IMR-90 (cell line): Measurements from ENCODE around the gene OVCA2. TPM values are rescaled to one million over a fixed set of nuclear protein-coding genes. Genes with fewer than 3 reads are reported as not detected.

ENCODE experiments used
- ATAC-seq: fragments of 200-7000 bp; cut with Tn5 transposase; 2 replicates; pipeline ENCODE4 v1.9.1; 2020; ENCODE audit warnings: low read depth, mild to moderate bottlenecking, moderate library complexity
- BruUV-seq: library from RNA; stranded (reverse); fragments of 400-500 nt; replicated peaks from 2 replicates; lab custom pipeline; 2021; lab: Mats Ljungman, UMichigan
- CTCF ChIA-PET: fragments of 300-600 bp; formaldehyde crosslinking; extraction: SDS; loops from one replicate; lab custom pipeline; 2021; ENCODE audit warnings: antibody characterized with exemption; lab: Yijun Ruan, JAX
- POLR2A ChIA-PET: fragments of 300-600 bp; sonication (Branson Sonifier 250); formaldehyde crosslinking; loops from one replicate; lab custom pipeline; 2022; ENCODE audit warnings: antibody characterized with exemption; ENCODE audit not compliant: unreplicated experiment; lab: Charles Lee
- DNase-seq: peaks from one replicate; pipeline ENCODE4 v3.0.0; 2013
- H2AFZ ChIP-seq: replicated peaks from 2 replicates; pipeline ENCODE3; 2013; ENCODE audit warnings: low read length, mild to moderate bottlenecking; ENCODE audit not compliant: poor library complexity
- H2AK5ac ChIP-seq: 2 replicates; pipeline ENCODE4 v1.6.1; 2013; ENCODE audit warnings: low read depth, low read length, inconsistent platforms
- H2AK9ac ChIP-seq: replicated peaks from 2 replicates; pipeline ENCODE3; 2013; ENCODE audit warnings: mild to moderate bottlenecking, low read depth, low read length, moderate library complexity; ENCODE audit not compliant: poor library complexity
- H2BK120ac ChIP-seq: 2 replicates; pipeline ENCODE4 v1.6.1; 2013; ENCODE audit warnings: low read depth, low read length, inconsistent platforms
- H2BK15ac ChIP-seq: 3 replicates; pipeline ENCODE4 v1.6.1; 2013; ENCODE audit warnings: low read depth, low read length, inconsistent platforms
- H2BK20ac ChIP-seq: 2 replicates; pipeline ENCODE4 v1.6.1; 2013; ENCODE audit warnings: low read depth, mild to moderate bottlenecking, inconsistent platforms, low read length, moderate library complexity
- H2BK5ac ChIP-seq: 2 replicates; pipeline ENCODE4 v1.6.1; 2013; ENCODE audit warnings: mild to moderate bottlenecking, low read depth, low read length, inconsistent platforms; ENCODE audit not compliant: poor library complexity, severe bottlenecking
- H3K14ac ChIP-seq: replicated peaks from 2 replicates; pipeline ENCODE4 v1.6.1; 2013; ENCODE audit warnings: low read depth, low read length, inconsistent platforms
- H3K18ac ChIP-seq: 2 replicates; pipeline ENCODE4 v1.6.1; 2013; ENCODE audit warnings: low read depth, low read length, control low read depth
- H3K23ac ChIP-seq: 2 replicates; pipeline ENCODE4 v1.6.1; 2013; ENCODE audit warnings: low read depth, low read length, inconsistent platforms
- H3K27ac ChIP-seq: 2 replicates; pipeline ENCODE4 v1.5.1; 2013; ENCODE audit warnings: mild to moderate bottlenecking, control low read depth, low read length; ENCODE audit not compliant: insufficient read depth
- H3K27me3 ChIP-seq: 2 replicates; pipeline ENCODE4 v1.6.1; 2013; ENCODE audit warnings: low read length; ENCODE audit not compliant: control insufficient read depth, insufficient read depth
- H3K36me3 ChIP-seq: 2 replicates; pipeline ENCODE4 v1.6.1; 2013; ENCODE audit warnings: low read length, mixed read lengths; ENCODE audit not compliant: control insufficient read depth, insufficient read depth
- H3K4ac ChIP-seq: 2 replicates; pipeline ENCODE4 v1.6.1; 2013; ENCODE audit warnings: low read depth, low read length, inconsistent platforms
- H3K4me1 ChIP-seq: 2 replicates; pipeline ENCODE4 v1.6.1; 2013; ENCODE audit warnings: low read length, mixed read lengths; ENCODE audit not compliant: control insufficient read depth, insufficient read depth
- H3K4me2 ChIP-seq: 2 replicates; pipeline ENCODE4 v1.6.1; 2013; ENCODE audit warnings: low read depth, mild to moderate bottlenecking, control low read depth, low read length, moderate library complexity
- H3K4me3 ChIP-seq: 2 replicates; pipeline ENCODE4 v1.5.1; 2013; ENCODE audit warnings: low read depth, mild to moderate bottlenecking, control low read depth, low read length, moderate library complexity; ENCODE audit not compliant: insufficient read depth
- H3K56ac ChIP-seq: 2 replicates; pipeline ENCODE4 v1.6.1; 2013; ENCODE audit warnings: low read length, inconsistent platforms; ENCODE audit not compliant: insufficient read depth; ENCODE audit errors: extremely low read depth
- H3K79me1 ChIP-seq, 2 experiments: 2 replicates each; pipeline ENCODE4 v1.6.1; 2013; ENCODE audit warnings: low read length in 2 of 2, inconsistent platforms in 1 of 2, low read depth in 1 of 2
- H3K9ac ChIP-seq: 2 replicates; pipeline ENCODE4 v1.6.1; 2013; ENCODE audit warnings: low read depth, low read length, control low read depth
- H3K9me1 ChIP-seq: 2 replicates; pipeline ENCODE4 v1.6.1; 2013; ENCODE audit warnings: low read length, inconsistent platforms; ENCODE audit not compliant: insufficient read depth
- H3K9me3 ChIP-seq: 2 replicates; pipeline ENCODE4 v1.6.1; 2013; ENCODE audit warnings: low read length; ENCODE audit not compliant: control insufficient read depth, insufficient read depth
- H4K20me1 ChIP-seq: 2 replicates; pipeline ENCODE4 v1.6.1; 2013; ENCODE audit warnings: low read length, inconsistent platforms; ENCODE audit not compliant: insufficient read depth
- H4K5ac ChIP-seq: 2 replicates; pipeline ENCODE4 v1.6.1; 2013; ENCODE audit warnings: mild to moderate bottlenecking, low read depth, low read length, control low read depth
- H4K8ac ChIP-seq, 2 experiments: 2 replicates each; pipeline ENCODE4 v1.6.1; 2013; ENCODE audit warnings: low read depth in 2 of 2, low read length in 2 of 2, control low read depth in 1 of 2, inconsistent platforms in 1 of 2
- H4K91ac ChIP-seq: 2 replicates; pipeline ENCODE4 v1.6.1; 2013; ENCODE audit warnings: low read depth, low read length, inconsistent platforms; ENCODE audit not compliant: insufficient read depth
- BHLHE40 ChIP-seq: fragments of 150-350 bp; IDR thresholded peaks from 2 replicates; pipeline ENCODE4 v1.6.1; 2016; ENCODE audit warnings: mild to moderate bottlenecking, low read depth, low read length
- CEBPB ChIP-seq: IDR thresholded peaks from 2 replicates; pipeline ENCODE4 v1.6.1; 2012; ENCODE audit warnings: low read depth, low read length, improper control_type of control experiment
- CHD1 ChIP-seq: IDR thresholded peaks from 2 replicates; pipeline ENCODE4 v1.6.1; 2012; ENCODE audit warnings: low read depth, low read length, improper control_type of control experiment
- ELK1 ChIP-seq: fragments of 150-350 bp; IDR thresholded peaks from 2 replicates; pipeline ENCODE4 v1.6.1; 2016; ENCODE audit warnings: low read depth, mild to moderate bottlenecking, low read length, moderate library complexity, borderline replicate concordance
- FOS ChIP-seq: fragments of 150-350 bp; IDR thresholded peaks from 2 replicates; pipeline ENCODE4 v1.6.1; 2016; ENCODE audit warnings: low read depth, low read length
- MAZ ChIP-seq: IDR thresholded peaks from 2 replicates; pipeline ENCODE4 v1.6.1; 2012; ENCODE audit warnings: low read depth, mild to moderate bottlenecking, low read length, improper control_type of control experiment, moderate library complexity, borderline replicate concordance
- MXI1 ChIP-seq: IDR thresholded peaks from 2 replicates; pipeline ENCODE4 v1.6.1; 2012; ENCODE audit warnings: low read depth, mild to moderate bottlenecking, low read length, moderate library complexity, borderline replicate concordance
- POLR2A ChIP-seq: IDR thresholded peaks from 2 replicates; pipeline ENCODE4 v1.6.1; 2012; ENCODE audit warnings: mild to moderate bottlenecking, low read depth, low read length
- SMC3 ChIP-seq: fragments of 150-350 bp; IDR thresholded peaks from 2 replicates; pipeline ENCODE4 v1.6.1; 2016; ENCODE audit warnings: low read depth, mild to moderate bottlenecking, antibody characterized with exemption, low read length, moderate library complexity
- USF2 ChIP-seq: fragments of 150-350 bp; IDR thresholded peaks from 2 replicates; pipeline ENCODE4 v1.6.1; 2017; ENCODE audit warnings: mild to moderate bottlenecking, antibody characterized with exemption, low read length, low read depth
- WGBS, 2 experiments: methylation state at CpG; one replicate each; pipeline versions ENCODE4 v1.1.5 to v1.1.7; 2013; ENCODE audit warnings: missing lambda C conversion rate in 2 of 2; ENCODE audit not compliant: insufficient read length in 1 of 2; ENCODE audit errors: extremely low coverage in 2 of 2; 5-methylcytosine and 5-hydroxymethylcytosine counted together
- dilution Hi-C: fragments of 300-500 bp; cut with HindIII; formaldehyde crosslinking; loops from one replicate; pipeline ENCODE4 v1.14.3; 2018; ENCODE audit warnings: low sequenced_read_pairs; ENCODE audit not compliant: unreplicated experiment
- in situ Hi-C: fragments of 300-500 bp; cut with MboI; formaldehyde crosslinking; loops from 3 replicates; pipeline ENCODE4 v1.14.3; 2019; ENCODE audit warnings: low sequenced_read_pairs, inconsistent platforms, mixed read lengths
- intact Hi-C: fragments of 100-400 bp; cut with micrococcal nuclease; formaldehyde crosslinking; loops from 2 replicates; pipeline ENCODE4 v1.10.0; 2022
- polyA plus RNA-seq, 3 experiments: library from polyadenylated mRNA; depleted of rRNA; stranded (reverse); fragments of >200 nt; gene quantifications; 2 replicates each; pipeline ENCODE4 v1.2.3, GENCODE V29; 2012; ENCODE audit warnings: low replicate concordance in 1 of 3
- total RNA-seq: library from RNA; depleted of rRNA; stranded (reverse); fragments of >200 nt; gene quantifications from 2 replicates; pipeline ENCODE4 v1.2.3, GENCODE V29; 2012

OVCA2 gene
- total and polyA plus RNA-seq, 2 of the 4 experiments (the other 2 are of a cell fraction), result 38.7 to 46.9 TPM

- CTCF ChIA-PET, result interaction anchor here (0.6 kb wide), 1 partner anchor 237 kb away, joined by 3 read pairs; no protein-coding TSS in a partner anchor
- in situ Hi-C loops, result loop anchor here (25.0 kb wide), 1 partner anchor 337 kb away; the partner anchor contains the start of genes TLCD2 and WDR81
- WGBS, 2 experiments, result 0% methylated on average over 35 of the region's 104 CpGs; no CpG with 5 or more reads in 1 of the 2 experiments
Observed at GRCh38 chr17:2049333-2050299, 7.8 kb downstream of the OVCA2 start.

More at GRCh38 chr17:2049333-2050299, 7.8 kb downstream of the OVCA2 start:
- TF ChIP-seq BHLHE40, result no peak
- no peak for TF ChIP-seq ELK1
- TF ChIP-seq SMC3, result 0 out of 2 replicates have a peak, but pooled peaks have one; percentile 9
- peak; percentile 66; the same call in 1 of the 2 replicates for TF ChIP-seq CHD1
- peak; percentile 80; the same call in 1 of the 2 replicates for TF ChIP-seq MAZ
- peak; percentile 95 for TF ChIP-seq MXI1
- no peak for TF ChIP-seq FOS
- TF ChIP-seq CEBPB, result no peak
- peak; percentile 56 for TF ChIP-seq POLR2A
- peak; percentile 85 for TF ChIP-seq USF2
- Histone ChIP-seq H2BK5ac (no peak overlapping the region), H2BK15ac (no peak overlapping the region), H2AFZ (peak overlapping the region; percentile 98), H3K9ac (peak overlapping the region; percentile 30), H2AK9ac (peak overlapping the region; percentile 94), H3K9me3 (no peaks in the 10 kb centered on the region), H3K4me3 (peak overlapping the region; percentile 87), H3K27me3 (no peaks in the 10 kb centered on the region), H2AK5ac (0 out of 2 replicates have a peak overlapping the region, but pooled peaks have one; percentile 2), H3K36me3 (peaks cover under 1% of the 10 kb centered on the region; the same call in 1 of the 2 replicates), H3K4me2 (peak overlapping the region; percentile 95), H2BK20ac (no peak overlapping the region), H2BK120ac (no peak overlapping the region), H3K23ac (peak overlapping the region; percentile 66), H3K56ac (0 out of 2 replicates have a peak overlapping the region, but pooled peaks have one; percentile 26), H3K14ac (peak overlapping the region; percentile 43; the same call in 1 of the 2 replicates), H3K18ac (no peak overlapping the region), H3K27ac (peak overlapping the region; percentile 38; the same call in 1 of the 2 replicates), H3K9me1 (0 out of 2 replicates have a peak, but pooled peaks cover 2% of the 10 kb centered on the region), H3K4me1 (peaks cover 11% of the 10 kb centered on the region), H3K79me1 (peaks cover 1 to 23% of the 10 kb centered on the region in 2 experiments), H4K5ac (no peak overlapping the region), H4K8ac (0 out of 4 replicates have a peak overlapping the region, but pooled peaks of 1 of the 2 experiments have one; percentile 1), H3K4ac (peak overlapping the region; percentile 48), H4K91ac (no peak overlapping the region), H4K20me1 (peaks cover 14% of the 10 kb centered on the region; the same call in 1 of the 2 replicates)
- ATAC-seq, result peak; percentile 75
- peak; percentile 77 for DNase-seq
- dilution Hi-C loops (no loop called here), intact Hi-C loops (loop anchor here (5.0 kb wide), 2 partner anchors 288 to 303 kb away; partner anchors contain the start of genes SGSM2 and TSR1)
- no TSS peak for BruUV-seq
- POLR2A ChIA-PET, result interaction anchor here (1.0 kb wide), 1 partner anchor 19 kb away, joined by 6 read pairs; no protein-coding TSS in a partner anchor
